HEK293 (cell line): Measurements from ENCODE around the gene CALCOCO2.
A peak's percentile ranks its signal among the peaks of the same experiment; 100 is the strongest.

ENCODE experiments used
- CTCF ChIA-PET: fragments of 350-600 bp; formaldehyde crosslinking; extraction: SDS; loops from one replicate; lab custom pipeline; 2021; ENCODE audit warnings: antibody characterized with exemption; lab: Yijun Ruan, JAX
- POLR2A ChIA-PET: fragments of 300-600 bp; formaldehyde crosslinking; extraction: SDS; loops from one replicate; lab custom pipeline; 2020; ENCODE audit warnings: antibody characterized with exemption, inconsistent platforms; lab: Yijun Ruan, JAX
- H3K27ac ChIP-seq: fragments of 200-500 bp; sonication (Bioruptor generic); 2 replicates; pipeline ENCODE4 v1.5.1; 2014; ENCODE audit warnings: low read depth, low read length, control low read depth, inconsistent platforms; ENCODE audit errors: extremely low read depth
- H3K36me3 ChIP-seq, 2 experiments: fragments of 200-500 bp in 1 of 2; sonication (Bioruptor generic) in 1 of 2; 1 replicate in 1 of 2; 2 replicates in 1 of 2; pipeline ENCODE4 v1.5.1; 2014 to 2017; ENCODE audit warnings: inconsistent platforms in 2 of 2, low read length in 2 of 2; ENCODE audit not compliant: control insufficient read depth in 2 of 2, insufficient read depth in 1 of 2
- H3K4me1 ChIP-seq: fragments of 200-500 bp; sonication (Bioruptor generic); 2 replicates; pipeline ENCODE4 v1.5.1; 2014; ENCODE audit warnings: mild to moderate bottlenecking, low read length, inconsistent platforms; ENCODE audit not compliant: control insufficient read depth, insufficient read depth
- H3K4me3 ChIP-seq: 2 replicates; pipeline ENCODE4 v1.5.1; 2011; ENCODE audit warnings: low read depth, mild to moderate bottlenecking, control low read depth, low read length, moderate library complexity
- H3K9me3 ChIP-seq: fragments of 200-500 bp; sonication (Bioruptor generic); 2 replicates; pipeline ENCODE4 v1.5.1; 2014; ENCODE audit warnings: low read depth, low read length, inconsistent platforms; ENCODE audit not compliant: control insufficient read depth, insufficient read depth
- CTCF ChIP-seq: fragments of 450-650 bp; formaldehyde crosslinking; IDR thresholded peaks from 2 replicates; pipeline ENCODE4 v1.5.1; 2016; ENCODE audit warnings: missing biosample characterization, missing genetic modification characterization
- ELK4 ChIP-seq: IDR thresholded peaks from 2 replicates; pipeline ENCODE4 v1.6.1; 2011; ENCODE audit warnings: mild to moderate bottlenecking, low read depth, low read length, borderline replicate concordance
- GLI2 ChIP-seq: fragments of 450-650 bp; formaldehyde crosslinking; IDR thresholded peaks from 2 replicates; pipeline ENCODE4; 2017; ENCODE audit warnings: missing biosample characterization, missing genetic modification characterization, low read depth, borderline replicate concordance
- MYNN ChIP-seq: fragments of 450-650 bp; formaldehyde crosslinking; IDR thresholded peaks from 2 replicates; pipeline ENCODE4 v1.5.1; 2016; ENCODE audit warnings: missing biosample characterization, missing genetic modification characterization, borderline replicate concordance
- REPIN1 ChIP-seq: fragments of 450-650 bp; formaldehyde crosslinking; IDR thresholded peaks from 2 replicates; pipeline ENCODE4 v1.5.1; 2017; ENCODE audit warnings: missing biosample characterization, missing genetic modification characterization, low read depth
- REST ChIP-seq: fragments of 450-650 bp; formaldehyde crosslinking; IDR thresholded peaks from 2 replicates; pipeline ENCODE4 v1.5.1; 2016; ENCODE audit warnings: missing biosample characterization, missing genetic modification characterization
- ZBTB44 ChIP-seq: fragments of 450-650 bp; IDR thresholded peaks from 2 replicates; pipeline ENCODE4 v1.5.1; 2018; ENCODE audit warnings: missing biosample characterization, mild to moderate bottlenecking, missing genetic modification characterization
- ZBTB7A ChIP-seq: fragments of 450-650 bp; formaldehyde crosslinking; IDR thresholded peaks from 2 replicates; pipeline ENCODE4 v1.5.1; 2016; ENCODE audit warnings: low read depth, missing biosample characterization, missing genetic modification characterization
- ZFHX2 ChIP-seq: fragments of 450-650 bp; formaldehyde crosslinking; conservative IDR thresholded peaks from 2 replicates; pipeline ENCODE4 v1.5.1; 2016; ENCODE audit warnings: missing biosample characterization, missing genetic modification characterization
- ZFP3 ChIP-seq: fragments of 450-650 bp; formaldehyde crosslinking; IDR thresholded peaks from 2 replicates; pipeline ENCODE4 v1.5.1; 2016; ENCODE audit warnings: low read depth, missing biosample characterization, missing genetic modification characterization
- ZNF174 ChIP-seq: fragments of 450-650 bp; formaldehyde crosslinking; IDR thresholded peaks from 2 replicates; pipeline ENCODE4 v1.5.0; 2017; ENCODE audit warnings: missing biosample characterization, mild to moderate bottlenecking, missing genetic modification characterization
- ZNF19 ChIP-seq: fragments of 450-650 bp; formaldehyde crosslinking; IDR thresholded peaks from 2 replicates; pipeline ENCODE4; 2016; ENCODE audit warnings: missing biosample characterization, missing genetic modification characterization, low read depth
- ZNF335 ChIP-seq: fragments of 450-650 bp; formaldehyde crosslinking; conservative IDR thresholded peaks from 2 replicates; pipeline ENCODE4 v1.5.1; 2016; ENCODE audit warnings: missing biosample characterization, missing genetic modification characterization
- ZNF473 ChIP-seq: fragments of 450-650 bp; formaldehyde crosslinking; IDR thresholded peaks from 2 replicates; pipeline ENCODE4 v1.5.1; 2017; ENCODE audit warnings: missing biosample characterization, missing genetic modification characterization
- ZNF514 ChIP-seq: fragments of 450-650 bp; formaldehyde crosslinking; IDR thresholded peaks from 2 replicates; pipeline ENCODE4 v1.5.1; 2016; ENCODE audit warnings: missing biosample characterization, missing genetic modification characterization
- ZNF548 ChIP-seq: fragments of 450-650 bp; formaldehyde crosslinking; IDR thresholded peaks from 2 replicates; pipeline ENCODE4 v1.5.1; 2016; ENCODE audit warnings: missing biosample characterization, missing genetic modification characterization
- ZNF596 ChIP-seq: fragments of 450-650 bp; IDR thresholded peaks from 2 replicates; pipeline ENCODE4 v1.5.0; 2018; ENCODE audit warnings: missing biosample characterization, mild to moderate bottlenecking, missing genetic modification characterization, moderate library complexity
- ZNF707 ChIP-seq: fragments of 450-650 bp; formaldehyde crosslinking; IDR thresholded peaks from 2 replicates; pipeline ENCODE4 v1.5.1; 2016; ENCODE audit warnings: missing biosample characterization, missing genetic modification characterization
- ZNF792 ChIP-seq: fragments of 450-650 bp; formaldehyde crosslinking; IDR thresholded peaks from 2 replicates; pipeline ENCODE4 v1.5.1; 2016; ENCODE audit warnings: missing biosample characterization, missing genetic modification characterization

CALCOCO2 gene

GRCh38 chr17:48873209-48873608, 42.4 kb downstream of the CALCOCO2 start (continued):
- TF ChIP-seq GLI2 (tag by site-specific recombination) (no peak), MYNN (no peak), ZNF707 (tag by site-specific recombination) (no peak), REST (no peak), ELK4 (no peak)
- TF ChIP-seq, all 188 proteins: peak for 4

GRCh38 chr17:48873696-48874443, 43.0 kb downstream of the CALCOCO2 start:
- ChIA-PET POLR2A (interaction anchor here (0.7 kb wide), 1 partner anchor 19 kb away, joined by 3 read pairs; the partner anchor contains the start of gene ATP5MC1), CTCF (interaction anchor here (0.6 to 14.7 kb wide), 11 partner anchors 11 to 210 kb away, joined by 3 to 336 read pairs (median 10); no protein-coding TSS in a partner anchor)
- TF ChIP-seq ZNF335 (peak; percentile 86), ZNF174 (tag by site-specific recombination) (no peak), ZNF792 (tag by site-specific recombination) (no peak)
- no peak overlapping the region for H3K4me3 ChIP-seq
- H3K9me3 ChIP-seq: no peaks in the 10 kb centered on the region
- H3K27ac ChIP-seq: no peak overlapping the region
- H3K4me1 ChIP-seq: no peaks in the 10 kb centered on the region
- H3K36me3 ChIP-seq: no peaks in the 10 kb centered on the region

GRCh38 chr17:48878920-48879898, 48.4 kb downstream of the CALCOCO2 start:
- no peak overlapping the region for H3K27ac ChIP-seq
- no peaks in the 10 kb centered on the region for H3K9me3 ChIP-seq
- no peaks in the 10 kb centered on the region for H3K4me1 ChIP-seq
- H3K4me3 ChIP-seq: no peak overlapping the region
- CTCF ChIA-PET: interaction anchor here (0.5 to 14.7 kb wide), 88 partner anchors 8 to 1362 kb away, joined by 3 to 387 read pairs (median 4); partner anchors contain the start of genes ATP5MC1, HOXB13, PRAC2 and TTLL6
- POLR2A ChIA-PET: interaction anchor here (1.1 to 1.6 kb wide), 9 partner anchors 10 to 854 kb away, joined by 3 to 10 read pairs (median 6); partner anchors contain the start of genes ATP5MC1 and HOXB13
- no peaks in the 10 kb centered on the region for H3K36me3 ChIP-seq
- TF ChIP-seq REPIN1 (tag by site-specific recombination) (0 out of 2 replicates have a peak, but pooled peaks have one; percentile 43), MYNN (no peak), ZFP3 (peak; percentile 76), ZNF548 (tag by site-specific recombination) (no peak), ZNF473 (no peak), ZNF19 (tag by site-specific recombination) (no peak), ZBTB7A (no peak), ZBTB44 (no peak), ZFHX2 (tag by site-specific recombination) (peak; percentile 59), ZNF514 (tag by site-specific recombination) (no peak), ZNF596 (tag by site-specific recombination) (no peak), CTCF (tag by site-specific recombination) (peak; percentile 94)
